H9 (cell line): ENCODE data around the gene ANK2. TPM values are rescaled to one million over a fixed set of nuclear protein-coding genes. Genes with fewer than 3 reads are reported as not detected.

Experiments used
- DNase-seq: peaks from one replicate; pipeline ENCODE4 v3.0.0-alpha.2; 2017
- H2AFZ ChIP-seq: one replicate; pipeline ENCODE4 v1.6.1; 2013; ENCODE audit warnings: mild to moderate bottlenecking, low read length, control low read depth, moderate library complexity
- H2AK5ac ChIP-seq: 2 replicates; pipeline ENCODE4 v1.6.1; 2013; ENCODE audit warnings: low read length, control low read depth, mixed read lengths; ENCODE audit not compliant: insufficient read length
- H2BK120ac ChIP-seq: one replicate; pipeline ENCODE4 v1.6.1; 2013; ENCODE audit warnings: low read depth, mild to moderate bottlenecking, low read length, control low read depth, inconsistent platforms; ENCODE audit not compliant: poor library complexity, severe bottlenecking
- H2BK12ac ChIP-seq: 2 replicates; pipeline ENCODE4 v1.6.1; 2013; ENCODE audit warnings: low read length, control low read depth, mixed read lengths, low read depth; ENCODE audit not compliant: insufficient read length
- H2BK15ac ChIP-seq: 2 replicates; pipeline ENCODE4 v1.6.1; 2013; ENCODE audit warnings: low read depth, low read length, control low read depth
- H2BK20ac ChIP-seq: one replicate; pipeline ENCODE4 v1.6.1; 2013; ENCODE audit warnings: low read depth, mild to moderate bottlenecking, low read length, control low read depth, inconsistent platforms; ENCODE audit not compliant: poor library complexity, severe bottlenecking
- H2BK5ac ChIP-seq: 2 replicates; pipeline ENCODE4 v1.6.1; 2013; ENCODE audit warnings: low read length, control low read depth, mixed read lengths; ENCODE audit not compliant: insufficient read length
- H3K14ac ChIP-seq: 2 replicates; pipeline ENCODE4 v1.6.1; 2013; ENCODE audit warnings: low read length, control low read depth; ENCODE audit not compliant: insufficient read depth
- H3K18ac ChIP-seq: 2 replicates; pipeline ENCODE4 v1.6.1; 2013; ENCODE audit warnings: low read depth, mild to moderate bottlenecking, mixed read lengths, low read length, control low read depth; ENCODE audit not compliant: insufficient read length
- H3K23ac ChIP-seq: 2 replicates; pipeline ENCODE4 v1.6.1; 2013; ENCODE audit warnings: low read length, control low read depth, mixed read lengths, low read depth; ENCODE audit not compliant: insufficient read length
- H3K23me2 ChIP-seq: 2 replicates; pipeline ENCODE4 v1.6.1; 2013; ENCODE audit warnings: low read depth, mild to moderate bottlenecking, mixed read lengths, low read length, control low read depth; ENCODE audit not compliant: insufficient read length, poor library complexity, severe bottlenecking
- H3K27ac ChIP-seq: 2 replicates; pipeline ENCODE4 v1.5.1; 2013; ENCODE audit warnings: low read length, control low read depth, mixed read lengths, low read depth; ENCODE audit not compliant: insufficient read length
- H3K27me3 ChIP-seq: 2 replicates; pipeline ENCODE4 v1.6.1; 2013; ENCODE audit warnings: low read length, control low read depth, inconsistent platforms; ENCODE audit not compliant: insufficient read depth
- H3K4ac ChIP-seq: 2 replicates; pipeline ENCODE4 v1.6.1; 2013; ENCODE audit warnings: low read depth, mild to moderate bottlenecking, control low read depth, inconsistent platforms, low read length, moderate library complexity
- H3K4me1 ChIP-seq: 2 replicates; pipeline ENCODE4 v1.6.1; 2013; ENCODE audit warnings: low read length, control low read depth, inconsistent platforms; ENCODE audit not compliant: insufficient read depth
- H3K4me2 ChIP-seq: 2 replicates; pipeline ENCODE4 v1.6.1; 2013; ENCODE audit warnings: low read length, control low read depth, mixed read lengths; ENCODE audit not compliant: insufficient read length, insufficient read depth
- H3K56ac ChIP-seq: 2 replicates; pipeline ENCODE4 v1.6.1; 2013; ENCODE audit warnings: low read depth, mild to moderate bottlenecking, mixed read lengths, low read length, control low read depth; ENCODE audit not compliant: insufficient read length
- H3K79me1 ChIP-seq: 2 replicates; pipeline ENCODE4 v1.6.1; 2013; ENCODE audit warnings: low read depth, mild to moderate bottlenecking, moderate library complexity, low read length, control low read depth, inconsistent platforms; ENCODE audit not compliant: insufficient read depth, poor library complexity, severe bottlenecking
- H3K79me2 ChIP-seq: 2 replicates; pipeline ENCODE4 v1.6.1; 2013; ENCODE audit warnings: low read length, control low read depth, inconsistent platforms; ENCODE audit not compliant: insufficient read depth
- H3K9ac ChIP-seq: 2 replicates; pipeline ENCODE4 v1.6.1; 2013; ENCODE audit warnings: low read length, control low read depth, mixed read lengths; ENCODE audit not compliant: insufficient read length; ENCODE audit errors: extremely low read depth
- H3K9me3 ChIP-seq: one replicate; pipeline ENCODE4 v1.6.1; 2013; ENCODE audit warnings: low read depth, low read length, inconsistent platforms; ENCODE audit not compliant: control insufficient read depth
- H3T11ph ChIP-seq: one replicate; pipeline ENCODE4 v1.6.1; 2013; ENCODE audit warnings: mild to moderate bottlenecking, low read length, control low read depth, inconsistent platforms
- H4K20me1 ChIP-seq: one replicate; pipeline ENCODE4 v1.6.1; 2013; ENCODE audit not compliant: control insufficient read depth, insufficient read length, insufficient read depth
- H4K5ac ChIP-seq: 2 replicates; pipeline ENCODE4 v1.6.1; 2013; ENCODE audit warnings: low read depth, mild to moderate bottlenecking, mixed read lengths, low read length, control low read depth; ENCODE audit not compliant: insufficient read length
- H4K8ac ChIP-seq: replicated peaks from 2 replicates; pipeline ENCODE4 v1.6.1; 2013; ENCODE audit warnings: low read length, control low read depth, mixed read lengths, low read depth; ENCODE audit not compliant: insufficient read length
- H4K91ac ChIP-seq: 2 replicates; pipeline ENCODE4 v1.6.1; 2013; ENCODE audit warnings: low read depth, mild to moderate bottlenecking, moderate library complexity, mixed read lengths, low read length, control low read depth; ENCODE audit not compliant: insufficient read length
- H3K27ac Mint-ChIP-seq, 3 experiments: 2 replicates in 2 of 3; 3 replicates in 1 of 3; pipeline ENCODE4 v1.8.0; 2020 to 2021; ENCODE audit warnings: mixed read lengths in 3 of 3, mild to moderate bottlenecking in 1 of 3, moderate library complexity in 1 of 3
- H3K27me3 Mint-ChIP-seq: 2 replicates; pipeline ENCODE4 v1.8.0; 2021; ENCODE audit warnings: low read depth, mild to moderate bottlenecking, moderate library complexity, mixed read lengths
- H3K36me3 Mint-ChIP-seq, 3 experiments: 2 replicates in 2 of 3; 3 replicates in 1 of 3; pipeline ENCODE4 v1.8.0; 2020 to 2021; ENCODE audit warnings: low read depth in 3 of 3, mixed read lengths in 3 of 3; ENCODE audit not compliant: insufficient read depth in 1 of 3
- H3K4me1 Mint-ChIP-seq, 2 experiments: 2 replicates each; pipeline ENCODE4 v1.8.0; 2020; ENCODE audit warnings: mixed read lengths in 2 of 2
- H3K4me3 Mint-ChIP-seq, 2 experiments: 2 replicates in 1 of 2; 3 replicates in 1 of 2; pipeline ENCODE4 v1.8.0; 2020 to 2021; ENCODE audit warnings: mild to moderate bottlenecking in 2 of 2, mixed read lengths in 2 of 2, moderate library complexity in 1 of 2
- H3K9me3 Mint-ChIP-seq, 2 experiments: 2 replicates in 1 of 2; 3 replicates in 1 of 2; pipeline ENCODE4 v1.8.0; 2020; ENCODE audit warnings: mild to moderate bottlenecking in 2 of 2, mixed read lengths in 2 of 2, moderate library complexity in 1 of 2
- CTCF ChIP-seq: fragments of 200-600 bp; sonication (generic); conservative IDR thresholded peaks from 3 replicates; pipeline ENCODE4 v1.8.0; 2021; ENCODE audit warnings: antibody characterized with exemption, mild to moderate bottlenecking
- WGBS: extraction: QIAGEN DNeasy Blood & Tissue Kit; methylation state at CpG from one replicate; pipeline ENCODE4 v1.1.7; 2013; ENCODE audit warnings: missing lambda C conversion rate, low lambda C conversion rate, mixed read lengths; ENCODE audit not compliant: insufficient read length; ENCODE audit errors: extremely low coverage; 5-methylcytosine and 5-hydroxymethylcytosine counted together
- total RNA-seq: library from RNA; stranded (reverse); gene quantifications from 2 replicates; pipeline ENCODE4 v1.2.1, GENCODE V29; 2021

Gene ANK2
- total RNA-seq, 1 experiment from 2014 or later = 36.8 TPM

GRCh38 chr4:113407409-113407808 lies 358.0 kb downstream of the ANK2 start:
- peak; percentile 67 for DNase-seq
- H2AFZ ChIP-seq = no peak overlapping the region
- H2BK120ac ChIP-seq = no peak overlapping the region
- WGBS = no CpG with 5 or more reads among the region's 2 CpGs
- no peak overlapping the region for H2BK20ac ChIP-seq
- no peaks in the 10 kb centered on the region for H3K79me2 ChIP-seq
- no peak overlapping the region for H3K27ac ChIP-seq
- Mint-ChIP-seq H3K9me3 (no peaks in the 10 kb centered on the region; a peak in 1 of 5 replicates), H3K36me3 (no peaks in the 10 kb centered on the region), H3K4me1 (peaks cover 12 to 13% of the 10 kb centered on the region in 2 experiments), H3K27me3 (no peaks in the 10 kb centered on the region), H3K4me3 (no peak overlapping the region), H3K27ac (peak overlapping the region in 2 of 3 experiments; percentile 16 to 52; a peak in 2 of 7 replicates)
- H3K56ac ChIP-seq = no peak overlapping the region
- H2BK5ac ChIP-seq = no peak overlapping the region
- H3K4me2 ChIP-seq = no peak overlapping the region
- no peak overlapping the region for H4K5ac ChIP-seq
- no peak overlapping the region for H4K8ac ChIP-seq
- no peak overlapping the region for H2BK12ac ChIP-seq
- H3K9ac ChIP-seq = no peak overlapping the region
- H3K23me2 ChIP-seq = no peaks in the 10 kb centered on the region
- H3K27me3 ChIP-seq = no peaks in the 10 kb centered on the region
- H2AK5ac ChIP-seq = no peak overlapping the region
- H2BK15ac ChIP-seq = no peak overlapping the region
- no peak overlapping the region for H3T11ph ChIP-seq
- no peak overlapping the region for H3K14ac ChIP-seq
- no peaks in the 10 kb centered on the region for H3K9me3 ChIP-seq
- H4K20me1 ChIP-seq = no peaks in the 10 kb centered on the region
- peak; percentile 45 for TF ChIP-seq CTCF
- no peak overlapping the region for H3K4ac ChIP-seq
- H3K79me1 ChIP-seq = no peaks in the 10 kb centered on the region
- H4K91ac ChIP-seq = no peak overlapping the region
- no peak overlapping the region for H3K23ac ChIP-seq
- H3K18ac ChIP-seq = no peak overlapping the region
- H3K4me1 ChIP-seq = no peaks in the 10 kb centered on the region
